ENCODE results near the gene OR6S1. TPM values are rescaled to one million over a fixed set of nuclear protein-coding genes. Genes with fewer than 3 reads are reported as not detected.

OR6S1 gene
- total and polyA plus RNA-seq, 11 donors = not detected

DNA sequence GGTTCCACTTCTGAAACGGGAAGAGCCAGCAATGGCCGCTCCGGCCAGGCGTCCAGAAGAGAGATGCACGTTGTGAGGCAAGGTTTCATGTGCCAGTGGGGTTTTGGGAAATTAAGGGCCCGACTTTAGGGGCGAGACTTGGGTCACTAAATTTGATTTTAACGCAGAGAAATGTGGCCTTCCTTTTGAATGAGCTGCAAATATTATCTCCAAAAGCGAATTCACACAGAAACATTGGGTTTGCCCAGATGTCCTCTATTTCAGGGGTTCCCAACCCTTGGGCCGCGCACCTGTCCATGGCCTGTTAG lies 40.6 kb upstream of the OR6S1 start:
- intact Hi-C loops (cut with DNase I) = loop anchor here (1.0 to 10.0 kb wide), 28 partner anchors 50 to 830 kb away; partner anchors contain the start of genes TEP1 (in 5 of the 10), CCNB1IP1 (in 4 of the 10), PIP4P1 (in 4 of the 10) and APEX1 (in 3 of the 10)
- DNase-seq = peak in 1 of 5 donors; percentile 69
- Histone ChIP-seq H3K27me3 (no peaks in the 10 kb centered on the region), H3K4me3 (peak overlapping the region; percentile 47 to 95 (median 75)), H3K36me3 (no peaks in the 10 kb centered on the region), H3K27ac (peak overlapping the region; percentile 96 to 100 (median 100)), H3K9me3 (no peaks in the 10 kb centered on the region), H3K4me1 (peaks cover 0 to 37% (median 19%) of the 10 kb centered on the region in 12 donors)
- no peak for ATAC-seq
- TF ChIP-seq, protein P1, sequence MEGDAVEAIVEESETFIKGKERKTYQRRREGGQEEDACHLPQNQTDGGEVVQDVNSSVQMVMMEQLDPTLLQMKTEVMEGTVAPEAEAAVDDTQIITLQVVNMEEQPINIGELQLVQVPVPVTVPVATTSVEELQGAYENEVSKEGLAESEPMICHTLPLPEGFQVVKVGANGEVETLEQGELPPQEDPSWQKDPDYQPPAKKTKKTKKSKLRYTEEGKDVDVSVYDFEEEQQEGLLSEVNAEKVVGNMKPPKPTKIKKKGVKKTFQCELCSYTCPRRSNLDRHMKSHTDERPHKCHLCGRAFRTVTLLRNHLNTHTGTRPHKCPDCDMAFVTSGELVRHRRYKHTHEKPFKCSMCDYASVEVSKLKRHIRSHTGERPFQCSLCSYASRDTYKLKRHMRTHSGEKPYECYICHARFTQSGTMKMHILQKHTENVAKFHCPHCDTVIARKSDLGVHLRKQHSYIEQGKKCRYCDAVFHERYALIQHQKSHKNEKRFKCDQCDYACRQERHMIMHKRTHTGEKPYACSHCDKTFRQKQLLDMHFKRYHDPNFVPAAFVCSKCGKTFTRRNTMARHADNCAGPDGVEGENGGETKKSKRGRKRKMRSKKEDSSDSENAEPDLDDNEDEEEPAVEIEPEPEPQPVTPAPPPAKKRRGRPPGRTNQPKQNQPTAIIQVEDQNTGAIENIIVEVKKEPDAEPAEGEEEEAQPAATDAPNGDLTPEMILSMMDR (IDR thresholded peaks at IDR 0.05) = peak in 4 of 12 donors; percentile 10 to 36 (median 24)
- no peak for TF ChIP-seq POLR2A (IDR thresholded peaks at IDR 0.05)
- WGBS, 4 donors = 0 to 1% (median 1%) methylated on average over 5 to 11 of the region's 11 CpGs

DNA sequence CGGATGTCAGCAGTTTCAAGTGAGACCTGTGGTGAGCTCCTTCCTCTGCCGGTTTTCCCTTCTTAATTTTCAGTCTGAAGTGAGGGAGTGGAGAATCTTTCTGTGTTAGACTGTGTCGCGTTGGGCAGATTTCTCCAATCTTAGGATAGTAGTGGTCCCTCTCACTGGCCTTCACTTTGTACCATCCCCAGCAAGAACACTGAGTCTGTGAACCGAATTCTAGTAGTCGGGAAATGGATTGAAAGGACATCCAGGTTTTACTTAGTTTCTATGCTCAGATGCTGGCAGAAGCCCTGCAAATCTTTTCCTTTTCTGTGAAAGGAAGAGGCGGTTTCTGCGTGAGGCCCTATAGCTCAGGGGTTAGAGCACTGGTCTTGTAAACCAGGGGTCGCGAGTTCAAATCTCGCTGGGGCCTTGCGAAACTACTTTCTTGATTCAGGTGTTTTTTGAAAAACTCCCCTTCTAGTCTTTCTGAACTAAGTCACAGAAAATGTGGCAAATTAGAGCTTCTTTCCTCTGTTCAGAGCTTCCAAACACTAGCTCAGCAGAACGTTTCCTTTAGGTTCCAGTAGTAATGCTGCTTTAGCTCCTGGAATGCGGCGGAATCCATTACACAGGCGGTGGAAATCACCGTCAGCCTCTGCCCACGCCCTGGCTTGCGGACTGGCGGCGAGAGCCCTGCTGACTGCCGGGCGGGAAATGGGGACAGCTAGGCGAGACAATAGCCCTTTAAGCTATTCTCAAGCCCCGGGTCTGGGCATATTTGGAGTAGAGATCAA lies 40.0 kb upstream of the OR6S1 start:
- WGBS, 4 donors = 0 to 3% (median 1%) methylated on average over 23 to 25 of the region's 25 CpGs
- intact Hi-C loops (cut with DNase I) = loop anchor here (1.0 to 10.0 kb wide), 28 partner anchors 49 to 831 kb away; partner anchors contain the start of genes TEP1 (in 5 of the 10), CCNB1IP1 (in 4 of the 10), PIP4P1 (in 4 of the 10) and APEX1 (in 3 of the 10)
- Histone ChIP-seq H3K36me3 (no peaks in the 10 kb centered on the region), H3K9me3 (no peaks in the 10 kb centered on the region), H3K4me3 (peak overlapping the region; percentile 47 to 95 (median 75)), H3K27ac (peak overlapping the region; percentile 96 to 100 (median 100)), H3K27me3 (no peaks in the 10 kb centered on the region), H3K4me1 (peaks cover 0 to 37% (median 17%) of the 10 kb centered on the region in 12 donors)
- no peak for TF ChIP-seq POLR2A (IDR thresholded peaks at IDR 0.05)
- TF ChIP-seq, protein P1 (IDR thresholded peaks at IDR 0.05) = no peak
- peak; percentile 79 to 83 (median 82) for DNase-seq
- peak; percentile 38 to 58 (median 46) for ATAC-seq

DNA sequence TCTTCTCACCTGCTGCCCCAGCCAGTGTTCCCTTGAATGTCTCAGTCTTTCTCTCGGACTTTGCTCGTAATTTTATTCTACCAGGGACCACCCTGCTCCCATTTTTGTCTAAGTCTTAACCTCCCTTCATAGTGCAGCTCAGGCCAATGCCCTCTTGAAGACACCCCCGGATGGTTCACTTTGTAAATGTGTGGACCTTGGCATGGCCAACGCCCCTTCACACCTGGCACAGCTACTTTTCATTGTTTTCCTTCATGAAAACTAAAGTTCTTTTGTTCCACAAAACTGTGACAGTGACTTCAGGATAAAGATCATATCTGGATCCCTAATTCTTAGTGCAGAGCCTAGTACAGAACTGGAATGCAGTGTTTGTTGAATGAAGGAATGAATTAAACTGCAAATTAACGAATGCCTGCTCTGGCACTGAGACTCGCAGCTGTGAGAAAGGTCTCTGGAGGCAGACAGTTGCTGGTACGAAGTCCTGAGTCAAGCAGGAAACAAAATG lies 39.4 kb upstream of the OR6S1 start:
- intact Hi-C loops (cut with DNase I) = loop anchor here (2.0 to 10.0 kb wide), 23 partner anchors 49 to 831 kb away; partner anchors contain the start of genes TEP1 (in 5 of the 10), PIP4P1 (in 3 of the 10), TMEM253 (in 3 of the 10) and APEX1 (in 2 of the 10)
- Histone ChIP-seq H3K27me3 (no peaks in the 10 kb centered on the region), H3K9me3 (no peaks in the 10 kb centered on the region), H3K4me1 (peaks cover 0 to 37% (median 12%) of the 10 kb centered on the region in 12 donors), H3K27ac (peak overlapping the region in 11 of 12 donors; percentile 96 to 100 (median 100)), H3K4me3 (peak overlapping the region in 11 of 12 donors; percentile 66 to 95 (median 78)), H3K36me3 (no peaks in the 10 kb centered on the region)
- ATAC-seq (no peak), DNase-seq (peak in 1 of 5 donors; percentile 53)
- TF ChIP-seq, protein P1 (IDR thresholded peaks at IDR 0.05) = no peak
- no peak for TF ChIP-seq POLR2A (IDR thresholded peaks at IDR 0.05)
- WGBS, 4 donors = 9 to 13% (median 12%) methylated on average over 7 of the region's 7 CpGs

DNA sequence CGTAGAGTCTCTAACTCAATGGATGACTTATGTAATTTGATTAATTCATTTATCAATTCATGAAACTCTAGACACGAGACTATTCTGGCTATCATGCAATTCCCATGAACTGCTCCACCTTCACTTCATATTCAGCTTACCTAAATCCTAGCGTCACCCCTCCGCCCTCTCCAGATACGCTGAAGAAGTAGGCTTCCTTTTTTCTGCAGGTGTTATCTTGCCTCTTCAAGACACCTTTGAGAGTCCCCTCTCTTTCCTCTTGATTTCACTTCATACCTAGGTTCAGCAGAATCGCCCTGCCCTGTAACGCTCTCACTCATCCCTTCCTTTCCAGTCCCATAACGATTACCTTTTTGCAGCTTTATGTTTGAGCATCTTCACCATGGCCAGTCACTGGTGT lies 38.9 kb upstream of the OR6S1 start:
- no peaks in the 10 kb centered on the region for H3K27me3 ChIP-seq
- DNase-seq (no peak), ATAC-seq (no peak)
- no peaks in the 10 kb centered on the region for H3K9me3 ChIP-seq
- intact Hi-C loops (cut with DNase I) = loop anchor here (2.0 to 10.0 kb wide), 23 partner anchors 48 to 832 kb away; partner anchors contain the start of genes TEP1 (in 5 of the 10), PIP4P1 (in 3 of the 10), TMEM253 (in 3 of the 10) and APEX1 (in 2 of the 10)
- TF ChIP-seq, protein P1 (IDR thresholded peaks at IDR 0.05) = no peak
- no peak for TF ChIP-seq POLR2A (IDR thresholded peaks at IDR 0.05)
- H3K4me3 ChIP-seq = peak overlapping the region in 7 of 12 donors; percentile 70 to 95 (median 80)
- H3K4me1 ChIP-seq = peaks cover 0 to 33% (median 11%) of the 10 kb centered on the region in 12 donors
- no peaks in the 10 kb centered on the region for H3K36me3 ChIP-seq
- H3K27ac ChIP-seq = peak overlapping the region in 3 of 12 donors; percentile 100
- 58 to 67% (median 64%) methylated on average over 8 of the region's 8 CpGs for WGBS, 4 donors

Data from heart left ventricle (tissue), 16 donors.